Stomach (tissue), 19 donors: Measurements from ENCODE around the gene ZNF747. TPM values are rescaled to one million over a fixed set of nuclear protein-coding genes. Genes with fewer than 3 reads are reported as not detected.
A peak's percentile ranks its signal among the peaks of the same experiment; 100 is the strongest.

ENCODE experiments used
- DNase-seq, 2 donors: peaks; one replicate each; pipeline versions ENCODE4 v3.0.0 to v3.0.0-alpha.2; 2013 to 2019
- H3K27ac ChIP-seq, 5 donors: fragments of 200-600 bp in 4 of 5; sonication (generic) in 4 of 5; one replicate each; pipeline ENCODE4 v1.5.1; 2013 to 2019; ENCODE audit warnings: mild to moderate bottlenecking in 1 of 5, moderate library complexity in 1 of 5
- H3K27me3 ChIP-seq, 3 donors: fragments of 200-600 bp; sonication (generic); one replicate each; pipeline ENCODE4 v1.5.1; 2017 to 2019; ENCODE audit warnings: mixed run types in 1 of 3
- H3K36me3 ChIP-seq, 4 donors: fragments of 200-600 bp; sonication (generic); 1 replicate in 3 of 4; 2 replicates in 1 of 4; pipeline ENCODE4 v1.5.1; 2016 to 2019
- H3K4me1 ChIP-seq, 4 donors: fragments of 200-600 bp; sonication (generic); one replicate each; pipeline ENCODE4 v1.5.1; 2016 to 2019
- H3K4me3 ChIP-seq, 4 donors: fragments of 200-600 bp; sonication (generic) in 3 of 4; one replicate each; pipeline ENCODE4 v1.5.1; 2016 to 2019; ENCODE audit warnings: mild to moderate bottlenecking in 1 of 4
- H3K9me3 ChIP-seq, 4 donors: fragments of 200-600 bp; sonication (generic); one replicate each; pipeline ENCODE4 v1.5.1; 2016 to 2019
- EP300 ChIP-seq: sonication (generic); formaldehyde crosslinking; IDR thresholded peaks from one replicate; pipeline ENCODE4 v1.6.1; 2017; ENCODE audit warnings: antibody characterized with exemption
- POLR2A ChIP-seq, 4 donors: fragments of 450-650 bp; IDR thresholded peaks; one replicate each; pipeline ENCODE4 v1.6.1; 2016; ENCODE audit warnings: antibody characterized with exemption in 4 of 4, control low read depth in 2 of 4, mild to moderate bottlenecking in 1 of 4, moderate library complexity in 1 of 4
- POLR2AphosphoS5 ChIP-seq, 3 donors: sonication (generic); formaldehyde crosslinking; IDR thresholded peaks; one replicate each; pipeline ENCODE4 v1.6.1; 2016; ENCODE audit warnings: antibody characterized with exemption in 3 of 3
- WGBS, 5 donors: extraction: QIAGEN DNeasy Blood & Tissue Kit in 3 of 5; methylation state at CpG; one replicate each; pipeline versions ENCODE4 v1.1.5 to v1.1.7; 2013 to 2018; 5-methylcytosine and 5-hydroxymethylcytosine counted together
- intact Hi-C: fragments of 100-400 bp; cut with DNase I; formaldehyde crosslinking; loops from one replicate; pipeline ENCODE4 v1.15.1; 2023; ENCODE audit warnings: low total_unique reads
- long read RNA-seq, 10 donors: transcript quantifications; one replicate each; lab custom pipeline, GENCODE V29; 2026
- polyA plus RNA-seq, 3 donors: library from polyadenylated mRNA; stranded (reverse); fragments of 200-250 nt; gene quantifications; one replicate each; pipeline ENCODE4 v1.2.3, GENCODE V29; 2013
- total RNA-seq, 5 donors: library from RNA; depleted of rRNA; stranded (reverse); fragments of >200 nt; gene quantifications; one replicate each; pipeline versions ENCODE4 v1.1.0 to v1.2.3, GENCODE V29; 2014 to 2016
- TF ChIP-seq, protein P1 (sequence below), 7 experiments: fragments of 450-650 bp in 4 of 7; fragments of 200-600 bp in 3 of 7; sonication (generic) in 3 of 7; IDR thresholded peaks; one replicate each; pipeline ENCODE4 v1.5.1; 2016 to 2019; ENCODE audit warnings: antibody characterized with exemption in 7 of 7, control low read depth in 2 of 7, mild to moderate bottlenecking in 1 of 7
- donor health status: healthy with polysubstance abuse.
- donor health status: Bipolar disorder and iron deficiency.
- donor health status: healthy.

The ZNF747 gene
- 10 to 100 TPM; 10.3 to 18.7 (median 12.9) TPM for total RNA-seq
- 1 to 10 TPM; 6.2 to 7.8 (median 7.3) TPM for polyA plus RNA-seq
- long read RNA-seq, donor 1, partial matches to known transcripts = 0 of 1 reads
- long read RNA-seq, donor 1, other reads (novel, unspliced or antisense) = 0 of 1 reads
- long read RNA-seq, donor 2 = 0 reads
- long read RNA-seq, donor 3, partial matches to known transcripts = 0 of 2 reads
- long read RNA-seq, donor 3, other reads (novel, unspliced or antisense) = 0 of 2 reads
- long read RNA-seq, donor 4 = 0 reads
- long read RNA-seq, donor 5 = 0 reads
- long read RNA-seq, donor 6, partial matches to known transcripts = 0 of 6 reads
- long read RNA-seq, donor 6, other reads (novel, unspliced or antisense) = 0 of 6 reads
- long read RNA-seq, donor 7, partial matches to known transcripts = 0 of 7 reads
- long read RNA-seq, donor 7, other reads (novel, unspliced or antisense) = 0 of 7 reads
- long read RNA-seq, donor 8, partial matches to known transcripts = 0 of 4 reads
- long read RNA-seq, donor 8, other reads (novel, unspliced or antisense) = 0 of 4 reads
- long read RNA-seq, donor 9 = 0 reads
- long read RNA-seq, donor 10, partial matches to known transcripts = 0 of 1 reads
- long read RNA-seq, donor 10, other reads (novel, unspliced or antisense) = 0 of 1 reads

DNA sequence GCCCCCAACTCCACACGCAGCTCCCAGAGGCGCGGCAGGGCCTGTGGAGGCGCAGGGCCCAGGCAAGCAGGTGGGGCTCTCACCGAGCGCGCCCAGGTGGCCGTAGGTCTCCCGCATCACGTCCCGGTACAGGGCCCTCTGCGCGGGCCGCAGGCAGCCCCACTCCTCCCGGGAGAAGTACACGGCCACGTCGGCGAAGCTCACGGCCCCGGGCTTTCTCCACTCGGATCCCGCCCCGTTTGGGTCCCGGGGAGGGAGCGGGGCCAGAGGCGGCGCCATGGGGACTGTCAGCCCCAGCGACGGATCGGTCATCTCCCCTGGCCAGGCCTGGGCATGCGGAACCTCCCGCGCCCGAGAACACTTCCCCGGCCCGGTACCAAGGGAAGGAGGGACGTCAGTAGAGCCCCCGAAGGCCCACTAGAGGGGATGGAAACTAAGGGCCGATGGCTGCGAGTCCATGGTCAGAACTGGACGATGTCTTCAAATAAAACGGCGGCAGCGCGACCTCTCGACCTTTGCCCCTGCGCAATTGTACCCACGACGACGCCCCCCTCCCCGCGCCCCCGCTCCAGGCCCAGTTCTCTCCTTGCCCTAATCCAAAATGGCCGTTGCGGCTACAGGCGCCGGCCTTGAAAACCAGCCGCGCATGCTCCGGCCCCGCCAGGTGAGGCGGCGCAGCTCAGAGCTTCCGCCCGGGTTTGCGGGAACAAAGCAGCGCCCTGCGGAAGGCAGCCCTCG, at the start of gene ZNF747:
Gene ZNF747 (minus strand): TSS at position 491 of the 738 bp plus-strand sequence. CDS start 179 bp downstream, at position 312.
- intact Hi-C loops = no loop called here
- no peak for TF ChIP-seq EP300
- peak; percentile 59 to 95 (median 84) for TF ChIP-seq POLR2AphosphoS5 (IDR thresholded peaks at IDR 0.05)
- no peak for TF ChIP-seq POLR2A (IDR thresholded peaks at IDR 0.05)
- TF ChIP-seq, protein P1, sequence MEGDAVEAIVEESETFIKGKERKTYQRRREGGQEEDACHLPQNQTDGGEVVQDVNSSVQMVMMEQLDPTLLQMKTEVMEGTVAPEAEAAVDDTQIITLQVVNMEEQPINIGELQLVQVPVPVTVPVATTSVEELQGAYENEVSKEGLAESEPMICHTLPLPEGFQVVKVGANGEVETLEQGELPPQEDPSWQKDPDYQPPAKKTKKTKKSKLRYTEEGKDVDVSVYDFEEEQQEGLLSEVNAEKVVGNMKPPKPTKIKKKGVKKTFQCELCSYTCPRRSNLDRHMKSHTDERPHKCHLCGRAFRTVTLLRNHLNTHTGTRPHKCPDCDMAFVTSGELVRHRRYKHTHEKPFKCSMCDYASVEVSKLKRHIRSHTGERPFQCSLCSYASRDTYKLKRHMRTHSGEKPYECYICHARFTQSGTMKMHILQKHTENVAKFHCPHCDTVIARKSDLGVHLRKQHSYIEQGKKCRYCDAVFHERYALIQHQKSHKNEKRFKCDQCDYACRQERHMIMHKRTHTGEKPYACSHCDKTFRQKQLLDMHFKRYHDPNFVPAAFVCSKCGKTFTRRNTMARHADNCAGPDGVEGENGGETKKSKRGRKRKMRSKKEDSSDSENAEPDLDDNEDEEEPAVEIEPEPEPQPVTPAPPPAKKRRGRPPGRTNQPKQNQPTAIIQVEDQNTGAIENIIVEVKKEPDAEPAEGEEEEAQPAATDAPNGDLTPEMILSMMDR (IDR thresholded peaks at IDR 0.05) = peak in 1 of 7 experiments; percentile 17
- Histone ChIP-seq H3K4me1 (peaks cover 22 to 56% (median 34%) of the 10 kb centered on the region in 4 donors), H3K27ac (peak within 1 kb of the TSS; percentile 97 to 98 (median 98)), H3K4me3 (peak within 1 kb of the TSS; percentile 60 to 81 (median 76)), H3K9me3 (no peaks in the 10 kb centered on the region), H3K36me3 (peaks cover 13 to 31% (median 27%) of the 10 kb centered on the region in 4 donors), H3K27me3 (no peaks in the 10 kb centered on the region)
- peak; percentile 93 to 97 for DNase-seq
- 0 to 1% (median 0%) methylated on average over 24 to 70 of the region's 70 CpGs for WGBS, 5 donors

DNA sequence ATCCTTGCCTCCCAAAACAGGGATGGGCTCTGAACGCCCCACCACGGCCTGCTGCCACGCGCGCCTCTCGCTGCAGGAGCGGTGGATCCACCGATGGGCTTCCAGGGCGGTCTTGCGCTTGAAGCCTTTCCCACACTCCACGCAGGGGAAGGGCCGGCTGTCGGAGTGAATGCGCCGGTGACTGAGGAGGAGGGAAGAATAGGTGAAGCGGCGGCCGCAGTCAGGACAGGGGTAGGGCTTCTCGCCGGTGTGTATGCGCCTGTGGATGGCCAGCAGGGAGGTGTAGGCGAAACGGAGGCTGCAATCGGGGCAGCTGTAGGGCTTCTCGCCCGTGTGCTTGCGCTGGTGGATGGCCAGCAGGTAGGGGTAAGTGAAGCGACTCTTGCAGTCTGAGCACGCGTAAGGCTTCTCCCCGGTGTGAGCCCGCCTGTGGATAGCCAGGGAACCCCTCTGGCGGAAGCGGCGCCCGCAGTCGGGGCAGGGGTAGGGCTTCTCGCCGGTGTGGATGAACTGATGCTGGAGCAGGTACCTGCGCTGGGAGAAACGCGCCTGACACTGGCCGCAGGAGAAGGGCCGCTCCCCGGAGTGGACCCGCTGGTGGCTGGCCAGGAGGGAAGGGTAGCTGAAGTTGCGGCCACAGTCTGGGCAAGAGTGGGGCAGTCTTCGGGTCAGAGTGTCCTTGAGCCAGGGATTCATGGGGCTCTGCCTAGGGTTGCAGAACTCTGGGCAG, 48.1 kb upstream of the ZNF747 start:
- intact Hi-C loops = no loop called here

DNA sequence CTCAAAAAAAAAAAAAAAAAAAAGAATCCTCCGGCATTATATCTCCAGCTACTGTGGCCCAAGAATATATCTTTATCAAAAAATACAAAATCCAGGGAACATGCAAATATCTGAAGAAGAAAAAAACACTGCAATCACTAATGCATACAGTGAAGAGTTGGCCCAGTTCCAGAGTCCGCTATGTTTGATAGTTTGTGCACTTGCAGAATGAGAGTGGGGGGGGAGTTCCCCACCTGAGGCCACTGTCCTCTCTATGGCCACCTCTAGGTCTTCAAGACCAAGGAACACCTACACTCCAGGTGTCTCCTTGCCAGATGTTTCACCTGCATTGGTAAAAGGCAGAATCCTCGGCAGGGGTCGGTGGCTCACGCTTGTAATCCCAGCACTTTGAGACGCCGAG, 46.8 kb upstream of the ZNF747 start:
- Histone ChIP-seq H3K27ac (no peak overlapping the region), H3K9me3 (no peaks in the 10 kb centered on the region), H3K36me3 (peaks cover 18 to 66% (median 61%) of the 10 kb centered on the region in 4 donors), H3K4me3 (no peak overlapping the region), H3K4me1 (peaks cover 17 to 50% (median 37%) of the 10 kb centered on the region in 4 donors), H3K27me3 (no peaks in the 10 kb centered on the region)
- TF ChIP-seq, protein P1 (IDR thresholded peaks at IDR 0.05) = no peak
- 73 to 78% (median 77%) methylated on average over 7 of the region's 7 CpGs for WGBS, 5 donors
- intact Hi-C loops = no loop called here
- DNase-seq = no peak

More for the DNA sequence above, 48.1 kb upstream of the ZNF747 start:
- H3K36me3 ChIP-seq = peaks cover 15 to 55% (median 55%) of the 10 kb centered on the region in 4 donors
- no peak overlapping the region for H3K4me3 ChIP-seq
- no peaks in the 10 kb centered on the region for H3K27me3 ChIP-seq
- no peaks in the 10 kb centered on the region for H3K9me3 ChIP-seq
- WGBS, 5 donors = 94 to 97% (median 95%) methylated on average over 43 to 48 of the region's 48 CpGs
- TF ChIP-seq POLR2AphosphoS5 (IDR thresholded peaks at IDR 0.05) = no peak
- no peak for TF ChIP-seq EP300
- TF ChIP-seq POLR2A (IDR thresholded peaks at IDR 0.05) = no peak
- TF ChIP-seq, protein P1 (IDR thresholded peaks at IDR 0.05) = no peak
- peaks cover 17 to 56% (median 41%) of the 10 kb centered on the region in 4 donors for H3K4me1 ChIP-seq
- no peak for DNase-seq
- H3K27ac ChIP-seq = no peak overlapping the region
